AG10803 (cell line): Measurements from ENCODE around the gene ALOX15B.
"Not testable (repeated sequence)": the region's sequence is repeated elsewhere in the genome, so short reads cannot be mapped to it uniquely, and the experiment has no call there.

Source experiments
- DNase-seq: peaks from one replicate; pipeline ENCODE4 v3.0.0; 2010; ENCODE audit warnings: low read depth
- H3K4me3 ChIP-seq: 2 replicates; pipeline ENCODE4 v1.5.1; 2011; ENCODE audit warnings: mild to moderate bottlenecking, low read length, control low read depth
- TF ChIP-seq, protein P1 (sequence below): conservative IDR thresholded peaks from 2 replicates; pipeline ENCODE4 v1.5.1; 2011; ENCODE audit warnings: mild to moderate bottlenecking, low read length, control low read depth, inconsistent platforms

Gene ALOX15B

DNA sequence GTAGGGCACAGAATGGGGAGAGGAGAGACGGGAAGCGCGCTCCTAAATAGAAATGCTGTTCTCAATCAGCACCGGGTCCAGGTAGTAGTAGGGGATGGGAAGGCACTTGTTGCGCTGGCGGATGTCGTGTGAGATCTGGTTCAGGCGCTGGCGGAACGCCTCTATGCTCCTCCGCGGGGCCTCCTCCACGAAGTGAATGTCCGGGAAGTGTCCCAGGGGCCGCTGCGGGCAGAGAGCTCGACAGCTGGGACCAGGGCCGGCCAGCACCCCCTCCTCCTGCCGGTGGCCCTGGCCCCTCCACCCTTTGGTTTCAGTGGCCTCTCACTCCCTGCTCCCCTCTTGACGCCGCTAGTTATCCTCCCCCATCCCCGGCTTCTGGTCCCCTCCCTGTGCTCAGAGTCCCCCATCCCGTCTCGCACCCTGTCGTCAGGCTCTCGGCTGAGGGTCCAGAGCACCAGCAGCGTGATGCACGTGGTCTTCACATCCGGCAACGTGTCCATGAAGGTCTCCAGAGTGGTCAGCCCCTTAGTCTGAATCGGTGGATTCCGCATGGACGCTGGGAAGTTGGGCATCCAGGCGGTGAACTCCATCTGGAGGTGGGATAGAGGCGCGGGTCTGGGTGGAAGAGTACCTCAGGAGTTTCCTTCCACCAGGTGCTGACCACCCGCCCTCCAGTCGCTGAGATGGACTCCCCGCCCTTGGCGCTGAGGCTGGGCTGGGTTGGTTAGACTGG lies 34.0 kb downstream of the ALOX15B start:
- no peak for DNase-seq
- TF ChIP-seq, protein P1, sequence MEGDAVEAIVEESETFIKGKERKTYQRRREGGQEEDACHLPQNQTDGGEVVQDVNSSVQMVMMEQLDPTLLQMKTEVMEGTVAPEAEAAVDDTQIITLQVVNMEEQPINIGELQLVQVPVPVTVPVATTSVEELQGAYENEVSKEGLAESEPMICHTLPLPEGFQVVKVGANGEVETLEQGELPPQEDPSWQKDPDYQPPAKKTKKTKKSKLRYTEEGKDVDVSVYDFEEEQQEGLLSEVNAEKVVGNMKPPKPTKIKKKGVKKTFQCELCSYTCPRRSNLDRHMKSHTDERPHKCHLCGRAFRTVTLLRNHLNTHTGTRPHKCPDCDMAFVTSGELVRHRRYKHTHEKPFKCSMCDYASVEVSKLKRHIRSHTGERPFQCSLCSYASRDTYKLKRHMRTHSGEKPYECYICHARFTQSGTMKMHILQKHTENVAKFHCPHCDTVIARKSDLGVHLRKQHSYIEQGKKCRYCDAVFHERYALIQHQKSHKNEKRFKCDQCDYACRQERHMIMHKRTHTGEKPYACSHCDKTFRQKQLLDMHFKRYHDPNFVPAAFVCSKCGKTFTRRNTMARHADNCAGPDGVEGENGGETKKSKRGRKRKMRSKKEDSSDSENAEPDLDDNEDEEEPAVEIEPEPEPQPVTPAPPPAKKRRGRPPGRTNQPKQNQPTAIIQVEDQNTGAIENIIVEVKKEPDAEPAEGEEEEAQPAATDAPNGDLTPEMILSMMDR = no peak
- no peak overlapping the region for H3K4me3 ChIP-seq

DNA sequence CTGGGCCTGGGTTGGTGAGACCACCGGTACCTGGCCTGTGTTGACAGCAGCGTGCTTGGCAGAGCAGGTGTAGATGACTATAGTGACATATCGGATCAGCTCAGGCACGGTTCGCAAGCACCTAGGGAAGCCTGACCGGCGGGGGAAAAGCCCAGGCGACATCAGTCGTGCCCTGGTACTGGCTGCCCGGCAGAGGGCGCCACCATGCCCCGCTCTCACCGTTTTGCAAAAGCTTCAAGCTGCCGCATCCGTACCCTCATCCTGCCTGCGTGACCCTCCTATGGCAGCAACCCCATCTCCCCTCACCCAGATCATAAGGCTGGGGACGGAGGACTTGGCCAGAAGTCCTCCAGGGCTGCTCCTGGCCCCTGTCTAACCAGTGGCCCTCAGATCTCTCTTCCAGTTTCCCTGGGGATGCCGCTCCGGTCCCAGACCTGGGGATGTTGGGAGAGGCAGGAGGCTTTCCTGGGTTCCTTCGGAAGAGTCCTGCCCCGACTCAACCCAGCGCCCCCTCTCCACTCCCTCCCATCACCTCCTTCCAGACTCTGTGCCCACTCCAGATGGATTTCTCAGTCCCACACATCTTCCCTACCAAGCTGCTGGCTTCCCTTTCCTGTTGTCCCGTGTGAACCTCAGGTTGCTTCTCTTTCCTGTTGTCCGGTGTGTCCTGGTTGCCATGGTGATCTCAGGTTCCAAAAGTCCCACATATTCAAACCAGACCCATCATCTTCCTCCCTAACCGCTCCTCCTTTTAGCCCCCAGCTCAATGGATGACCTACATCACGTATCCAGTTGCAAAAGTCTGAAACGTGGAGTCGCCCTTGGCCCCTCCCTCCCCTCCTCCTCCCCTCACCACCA lies 35.0 kb downstream of the ALOX15B start:
- H3K4me3 ChIP-seq = no peak overlapping the region
- TF ChIP-seq, protein P1 = peak; percentile 80
- DNase-seq = peak; percentile 46

DNA sequence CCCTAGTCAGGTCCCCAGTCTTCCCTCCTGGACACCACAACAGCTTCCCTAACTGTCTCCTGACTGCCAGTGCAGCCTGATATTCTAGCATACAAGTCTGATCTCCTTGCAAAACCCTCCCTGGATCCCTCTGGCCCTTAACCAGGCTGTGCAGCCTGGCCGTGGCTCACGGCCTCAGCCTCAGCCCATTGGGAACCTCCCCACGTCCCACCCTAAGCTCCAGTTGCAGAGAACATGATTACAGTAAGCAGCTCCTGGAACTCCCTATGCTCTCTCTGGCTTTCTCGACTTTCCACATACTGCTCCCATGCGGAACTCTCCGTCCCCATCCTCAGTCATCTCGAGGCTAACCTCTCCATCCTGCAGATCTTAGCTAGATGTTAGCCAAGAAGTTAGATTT lies 35.7 kb downstream of the ALOX15B start:
- no peak overlapping the region for H3K4me3 ChIP-seq
- DNase-seq = no peak
- TF ChIP-seq, protein P1 = no peak

DNA sequence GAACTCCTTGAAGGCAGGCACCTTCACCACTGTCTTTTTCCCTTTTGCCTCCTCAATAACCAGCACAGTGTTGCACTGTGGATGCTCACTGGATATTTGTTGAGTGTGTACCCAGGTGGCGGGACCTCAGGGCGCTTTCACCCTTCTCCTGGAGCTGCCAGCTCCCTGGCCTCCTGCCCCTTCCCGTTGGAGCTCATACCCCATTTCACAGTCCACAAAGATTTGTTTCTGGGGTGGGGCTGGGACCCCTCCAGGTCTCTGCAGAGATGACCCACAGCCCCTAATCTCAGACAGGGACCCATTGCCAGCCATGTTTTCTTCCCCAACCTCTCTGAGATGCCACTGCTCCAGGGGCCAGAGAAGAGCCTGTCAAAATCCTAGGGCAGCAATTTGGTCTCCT lies 36.2 kb downstream of the ALOX15B start:
- no peak overlapping the region for H3K4me3 ChIP-seq
- no peak for DNase-seq
- TF ChIP-seq, protein P1 = no peak

DNA sequence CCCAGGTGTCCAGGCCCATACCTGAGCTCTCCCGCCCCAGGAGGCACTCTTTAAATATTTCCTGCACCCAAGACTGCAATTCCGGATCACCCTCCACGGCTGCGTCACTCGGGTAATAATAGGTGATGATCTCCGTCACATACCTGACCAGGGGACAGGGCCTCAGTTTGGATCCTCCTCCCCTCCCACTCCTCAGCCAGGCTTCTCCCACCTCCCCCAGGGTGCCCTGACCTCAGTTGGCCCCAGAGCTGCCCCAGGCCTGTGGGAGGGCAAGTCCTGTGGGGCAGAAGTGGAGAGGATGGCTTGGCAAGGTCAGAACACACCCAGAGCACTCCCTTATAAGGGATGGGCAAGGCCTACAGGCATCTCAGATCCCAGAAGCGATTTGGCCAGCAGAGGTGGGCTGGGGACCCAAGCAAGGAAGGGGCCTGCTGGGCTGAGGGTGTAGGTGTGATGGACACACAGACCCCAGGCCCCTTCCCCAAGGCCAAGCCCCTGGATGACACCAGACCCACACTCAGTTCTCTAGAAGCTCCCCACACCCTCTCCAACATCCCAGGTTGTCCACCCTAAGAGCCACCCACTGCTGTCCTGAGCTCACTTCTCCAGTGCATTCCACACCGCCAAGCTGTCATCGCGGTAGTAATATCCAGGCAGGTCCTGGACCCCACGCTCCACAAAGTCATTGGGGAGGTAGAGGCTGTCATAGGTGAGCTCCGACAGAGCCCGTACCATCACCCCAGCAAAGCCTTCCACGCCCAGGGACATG lies 36.9 kb downstream of the ALOX15B start:
- TF ChIP-seq, protein P1 = no peak
- H3K4me3 ChIP-seq = no peak overlapping the region
- no peak for DNase-seq

DNA sequence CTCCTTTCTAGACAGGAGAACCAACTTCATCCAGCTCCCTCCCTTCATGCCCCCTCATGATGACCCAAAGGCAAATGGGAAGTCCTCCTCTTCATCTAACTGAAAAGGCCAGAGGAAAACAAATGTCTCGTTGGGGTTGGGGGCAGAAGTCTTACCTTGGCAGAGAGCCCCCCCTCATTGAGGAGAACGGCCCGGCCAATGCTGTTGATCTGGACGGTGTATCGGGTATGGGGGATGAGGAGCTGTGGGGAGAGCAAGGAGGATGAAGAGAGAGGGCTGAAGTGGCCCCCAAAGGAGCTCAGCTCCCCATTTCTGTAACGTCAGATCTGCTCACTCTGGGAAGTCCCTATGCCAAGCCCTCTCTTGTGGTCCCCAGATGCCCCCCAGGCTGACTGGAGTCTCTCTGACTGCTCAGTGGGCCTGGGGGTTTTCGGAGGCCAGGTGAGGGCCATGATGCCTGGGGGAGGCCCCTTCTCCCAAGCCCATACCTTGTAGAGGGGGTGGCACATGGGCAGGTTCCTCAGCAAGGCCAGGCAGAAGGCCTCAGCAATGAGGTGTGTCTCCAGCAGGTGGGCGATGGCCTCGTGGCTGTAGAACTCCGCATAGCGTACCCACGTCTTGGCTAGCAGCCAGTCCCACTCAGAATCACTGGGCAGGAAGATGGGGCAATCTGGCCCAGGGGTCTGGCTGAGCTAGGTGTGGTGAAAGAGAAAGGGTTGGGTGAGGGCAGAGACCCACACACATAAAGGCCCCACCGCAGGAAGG lies 37.8 kb downstream of the ALOX15B start:
- no peak for DNase-seq
- TF ChIP-seq, protein P1 = no peak
- no peak overlapping the region for H3K4me3 ChIP-seq

DNA sequence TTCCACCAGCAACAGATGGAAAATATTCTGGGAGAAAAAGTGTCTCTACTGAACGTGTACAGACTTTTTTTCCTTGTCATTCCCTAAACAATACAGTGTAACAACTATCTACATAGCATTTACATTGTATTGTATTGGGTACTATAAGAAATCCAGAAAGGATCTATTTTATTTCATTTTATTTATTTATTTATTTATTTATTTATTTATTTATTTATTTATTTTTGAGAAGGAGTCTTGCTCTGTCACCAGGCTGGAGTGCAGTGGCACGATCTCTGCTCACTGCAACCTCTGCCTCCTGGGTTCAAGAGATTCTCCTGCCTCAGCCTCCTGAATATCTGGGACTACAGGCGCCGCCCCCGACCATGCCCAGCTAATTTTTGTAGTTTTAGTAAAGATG lies 39.1 kb downstream of the ALOX15B start:
- not testable (repeated sequence) for H3K4me3 ChIP-seq, DNase-seq
